BE2C (cell line): ENCODE results near the gene DUSP10. TPM values are rescaled to one million over a fixed set of nuclear protein-coding genes. Genes with fewer than 3 reads are reported as not detected.
A peak's percentile ranks its signal among the peaks of the same experiment; 100 is the strongest.

Experiments
- DNase-seq: peaks from one replicate; pipeline ENCODE4 v3.0.0-alpha.2; 2020
- H3K27me3 ChIP-seq: fragments of 250-450 bp; sonication (Bioruptor Pico); 2 replicates; pipeline ENCODE4 v1.5.1; 2020; ENCODE audit warnings: mild to moderate bottlenecking
- H3K36me3 ChIP-seq: fragments of 250-450 bp; sonication (Bioruptor Pico); 2 replicates; pipeline ENCODE4 v1.5.1; 2020; ENCODE audit warnings: mild to moderate bottlenecking
- H3K4me1 ChIP-seq: fragments of 250-450 bp; sonication (Bioruptor Pico); 2 replicates; pipeline ENCODE4 v1.5.1; 2020
- H3K4me3 ChIP-seq: 2 replicates; pipeline ENCODE4 v1.5.1; 2011; ENCODE audit warnings: low read depth, low read length
- H3K9me3 ChIP-seq: fragments of 250-450 bp; sonication (Bioruptor Pico); 2 replicates; pipeline ENCODE4 v1.5.1; 2020
- CTCF ChIP-seq: IDR thresholded peaks from 2 replicates; pipeline ENCODE4 v1.5.1; 2012; ENCODE audit warnings: mild to moderate bottlenecking, low read depth, low read length
- polyA plus RNA-seq: library from polyadenylated mRNA; unstranded; fragments of >200 nt; gene quantifications from one replicate; pipeline ENCODE4 v1.2.1, GENCODE V29; 2012; ENCODE audit warnings: low read depth, missing spikeins; ENCODE audit not compliant: insufficient read length, insufficient read depth

The DUSP10 gene
- 17.0 TPM for polyA plus RNA-seq

- DNase-seq: peak; percentile 98
- H3K9me3 ChIP-seq: no peaks in the 10 kb centered on the region
- 0 out of 2 replicates have a peak, but pooled peaks have one; percentile 11 for TF ChIP-seq CTCF
These were observed at the start of gene DUSP10 for GRCh38 chr1:221741703-221742554. Gene DUSP10, minus strand, starts transcription at chr1:221742089. Its CDS starts 2,345 bp downstream, at chr1:221739744.

GRCh38 chr1:221788466-221788865 is 46.6 kb upstream of the DUSP10 start:
- H3K9me3 ChIP-seq: no peaks in the 10 kb centered on the region
- H3K27me3 ChIP-seq: no peaks in the 10 kb centered on the region
- no peaks in the 10 kb centered on the region for H3K4me1 ChIP-seq
- no peaks in the 10 kb centered on the region for H3K36me3 ChIP-seq
- no peak overlapping the region for H3K4me3 ChIP-seq
- no peak for DNase-seq
- TF ChIP-seq CTCF: no peak

More at GRCh38 chr1:221741703-221742554, at the start of gene DUSP10:
- Histone ChIP-seq H3K27me3 (no peaks in the 10 kb centered on the region), H3K36me3 (peaks cover 24% of the 10 kb centered on the region), H3K4me1 (no peaks in the 10 kb centered on the region), H3K4me3 (peak within 1 kb of the TSS; percentile 99)

- TF ChIP-seq CTCF: no peak
- no peaks in the 10 kb centered on the region for H3K27me3 ChIP-seq
- H3K9me3 ChIP-seq: no peaks in the 10 kb centered on the region
- no peaks in the 10 kb centered on the region for H3K4me1 ChIP-seq
- H3K36me3 ChIP-seq: no peaks in the 10 kb centered on the region
- H3K4me3 ChIP-seq: no peak overlapping the region
- DNase-seq: no peak
These were observed 44.8 kb upstream of the DUSP10 start for GRCh38 chr1:221786647-221787046.

- no peak for TF ChIP-seq CTCF
- DNase-seq: no peak
These were observed 42.0 kb upstream of the DUSP10 start for GRCh38 chr1:221783936-221784335.

GRCh38 chr1:221783437-221783836 is 41.5 kb upstream of the DUSP10 start:
- Histone ChIP-seq H3K9me3 (no peaks in the 10 kb centered on the region), H3K36me3 (no peaks in the 10 kb centered on the region), H3K4me3 (no peak overlapping the region), H3K27me3 (no peaks in the 10 kb centered on the region), H3K4me1 (no peaks in the 10 kb centered on the region)
- no peak for TF ChIP-seq CTCF
- no peak for DNase-seq

More at GRCh38 chr1:221783936-221784335, 42.0 kb upstream of the DUSP10 start:
- H3K36me3 ChIP-seq: no peaks in the 10 kb centered on the region
- H3K4me3 ChIP-seq: no peak overlapping the region
- no peaks in the 10 kb centered on the region for H3K27me3 ChIP-seq
- no peaks in the 10 kb centered on the region for H3K9me3 ChIP-seq
- no peaks in the 10 kb centered on the region for H3K4me1 ChIP-seq

- H3K4me1 ChIP-seq: no peaks in the 10 kb centered on the region
- no peak for DNase-seq
- no peak for TF ChIP-seq CTCF
These were observed 41.1 kb upstream of the DUSP10 start for GRCh38 chr1:221782970-221783369.

More at GRCh38 chr1:221782970-221783369, 41.1 kb upstream of the DUSP10 start:
- Histone ChIP-seq H3K36me3 (no peaks in the 10 kb centered on the region), H3K9me3 (no peaks in the 10 kb centered on the region), H3K4me3 (no peak overlapping the region), H3K27me3 (no peaks in the 10 kb centered on the region)
